A549 (cell line): ENCODE data around the gene DYRK3. TPM values are rescaled to one million over a fixed set of nuclear protein-coding genes. Genes with fewer than 3 reads are reported as not detected.

Source experiments
- ATAC-seq, 2 experiments: fragments of 200-7000 bp in 1 of 2; fragments of >200 bp in 1 of 2; cut with Nextera tagmentation in 1 of 2; cut with Tn5 transposase in 1 of 2; 3 replicates each; pipeline versions ENCODE4 v1.8.0 to v1.9.1; 2018 to 2020; ENCODE audit warnings: mild to moderate bottlenecking in 1 of 2, moderate library complexity in 1 of 2
- CTCF ChIA-PET: fragments of 300-600 bp; sonication (Branson Sonifier 250); formaldehyde crosslinking; extraction: SDS; loops from one replicate; lab custom pipeline; 2021; ENCODE audit warnings: antibody characterized with exemption, inconsistent platforms; lab: Yijun Ruan, JAX
- POLR2A ChIA-PET: fragments of 350-600 bp; formaldehyde crosslinking; extraction: SDS; loops from one replicate; lab custom pipeline; 2021; ENCODE audit warnings: antibody characterized with exemption, inconsistent platforms; lab: Yijun Ruan, JAX
- DNase-seq, 2 experiments: peaks; one replicate each; pipeline versions ENCODE4 v3.0.0 to v3.0.0-alpha.2; 2011 to 2016; ENCODE audit warnings: low read depth in 1 of 2, low spot score in 1 of 2
- FAIRE-seq: peaks from 2 replicates; lab custom pipeline; 2011; peaks lifted over from hg19 to GRCh38; lab: Jason Lieb, UNC
- H3K27ac ChIP-seq, 2 experiments: fragments of >200 bp; sonication (Bioruptor Twin); formaldehyde crosslinking; 3 replicates each; pipeline ENCODE4 v1.5.1; 2016 to 2017
- H3K4me1 ChIP-seq: fragments of >200 bp; sonication (Bioruptor Twin); formaldehyde crosslinking; 3 replicates; pipeline ENCODE4 v1.6.1; 2016
- H3K4me2 ChIP-seq: fragments of >200 bp; sonication (Bioruptor Twin); formaldehyde crosslinking; 3 replicates; pipeline ENCODE4 v1.6.1; 2016
- H3K4me3 ChIP-seq: fragments of >200 bp; sonication (Bioruptor Twin); formaldehyde crosslinking; 3 replicates; pipeline ENCODE4 v1.5.1; 2016
- H3K9me3 ChIP-seq: fragments of >200 bp; sonication (Bioruptor Twin); formaldehyde crosslinking; 3 replicates; pipeline ENCODE4 v1.6.1; 2016
- ATOH8 ChIP-seq: fragments of 250-450 bp; sonication (Bioruptor Pico); IDR thresholded peaks from 2 replicates; pipeline ENCODE4 v1.5.0; 2020; ENCODE audit warnings: low read depth, mild to moderate bottlenecking, moderate library complexity
- BHLHE40 ChIP-seq: IDR thresholded peaks from 2 replicates; pipeline ENCODE4 v1.6.1; 2012; ENCODE audit warnings: low read depth, low read length, inconsistent platforms
- CEBPB ChIP-seq, 2 experiments: fragments of >200 bp in 1 of 2; sonication (Bioruptor Twin) in 1 of 2; formaldehyde crosslinking in 1 of 2; IDR thresholded peaks; 2 replicates each; pipeline ENCODE4 v1.6.1; 2012 to 2016
- CHD2 ChIP-seq: fragments of 150-350 bp; IDR thresholded peaks from 2 replicates; pipeline ENCODE4 v1.6.1; 2014; ENCODE audit warnings: low read length; ENCODE audit not compliant: partially characterized antibody
- ELK1 ChIP-seq: fragments of 150-350 bp; IDR thresholded peaks from 2 replicates; pipeline ENCODE4 v1.6.1; 2014; ENCODE audit warnings: low read depth, mild to moderate bottlenecking, low read length
- ESRRA ChIP-seq: fragments of 150-350 bp; IDR thresholded peaks from 2 replicates; pipeline ENCODE4 v1.6.1; 2014; ENCODE audit warnings: mild to moderate bottlenecking, low read length, borderline replicate concordance
- FOSB ChIP-seq: fragments of 250-450 bp; sonication (Bioruptor Pico); IDR thresholded peaks from 2 replicates; pipeline ENCODE4 v1.5.0; 2020; ENCODE audit warnings: mild to moderate bottlenecking, moderate library complexity
- FOSL2 ChIP-seq, 2 experiments: fragments of 450-650 bp in 1 of 2; fragments of >200 bp in 1 of 2; sonication (Bioruptor Twin) in 1 of 2; formaldehyde crosslinking; IDR thresholded peaks; 2 replicates each; pipeline versions ENCODE4 v1.5.0 to v1.6.1; 2016 to 2020; ENCODE audit warnings: mild to moderate bottlenecking in 1 of 2, moderate library complexity in 1 of 2
- HES2 ChIP-seq: fragments of >200 bp; sonication (Bioruptor Twin); formaldehyde crosslinking; IDR thresholded peaks from 2 replicates; pipeline ENCODE4 v1.6.1; 2016
- HEYL ChIP-seq: fragments of 250-450 bp; sonication (Bioruptor Pico); IDR thresholded peaks from 2 replicates; pipeline ENCODE4 v1.8.0; 2021; ENCODE audit warnings: mild to moderate bottlenecking, moderate library complexity
- HOXA7 ChIP-seq: fragments of 250-450 bp; sonication (Bioruptor Pico); IDR thresholded peaks from 2 replicates; pipeline ENCODE4 v1.5.0; 2020; ENCODE audit warnings: mild to moderate bottlenecking, moderate library complexity
- HOXB5 ChIP-seq: fragments of 250-450 bp; sonication (Bioruptor Pico); IDR thresholded peaks from 2 replicates; pipeline ENCODE4 v1.5.0; 2020; ENCODE audit warnings: mild to moderate bottlenecking, moderate library complexity
- KDM1A ChIP-seq: fragments of 200-600 bp; sonication (generic); IDR thresholded peaks from 2 replicates; pipeline ENCODE4 v1.6.1; 2016; ENCODE audit warnings: low read depth, mild to moderate bottlenecking
- KDM5A ChIP-seq: fragments of 200-600 bp; sonication (generic); IDR thresholded peaks from 2 replicates; pipeline ENCODE4 v1.6.1; 2016; ENCODE audit warnings: antibody characterized with exemption, mild to moderate bottlenecking
- MYC ChIP-seq: IDR thresholded peaks from 2 replicates; pipeline ENCODE4 v1.6.1; 2012; ENCODE audit warnings: mild to moderate bottlenecking, inconsistent platforms, low read length, improper control_type of control experiment, borderline replicate concordance
- NFE2L2 ChIP-seq: fragments of 150-350 bp; conservative IDR thresholded peaks from 2 replicates; pipeline ENCODE4 v1.6.1; 2014; ENCODE audit warnings: low read length
- PHF8 ChIP-seq: fragments of 200-600 bp; sonication (generic); IDR thresholded peaks from 2 replicates; pipeline ENCODE4 v1.6.1; 2016; ENCODE audit warnings: low read depth, mild to moderate bottlenecking, antibody characterized with exemption, moderate library complexity, borderline replicate concordance
- POLR2AphosphoS2 ChIP-seq: conservative IDR thresholded peaks from 2 replicates; pipeline ENCODE4 v1.6.1; 2012; ENCODE audit warnings: low read length, improper control_type of control experiment, inconsistent platforms
- RARB ChIP-seq: fragments of 250-450 bp; sonication (Bioruptor Pico); IDR thresholded peaks from 2 replicates; pipeline ENCODE4 v1.8.0; 2021; ENCODE audit warnings: mild to moderate bottlenecking, moderate library complexity
- RCOR1 ChIP-seq: fragments of 150-350 bp; IDR thresholded peaks from 2 replicates; pipeline ENCODE4 v1.6.1; 2014; ENCODE audit warnings: antibody characterized with exemption, low read length, low read depth
- RFX5 ChIP-seq: fragments of 450-650 bp; IDR thresholded peaks from 2 replicates; pipeline ENCODE4 v1.7.1; 2014; ENCODE audit warnings: antibody characterized with exemption, mild to moderate bottlenecking, moderate library complexity
- RNF2 ChIP-seq: fragments of 200-600 bp; sonication (generic); IDR thresholded peaks from 2 replicates; pipeline ENCODE4 v1.6.1; 2016; ENCODE audit warnings: low read depth, mild to moderate bottlenecking, antibody characterized with exemption, moderate library complexity, borderline replicate concordance
- SMC3 ChIP-seq: fragments of >200 bp; sonication (Bioruptor Twin); formaldehyde crosslinking; IDR thresholded peaks from 3 replicates; pipeline ENCODE4 v1.6.1; 2018; ENCODE audit warnings: inconsistent platforms
- ZNF302 ChIP-seq: fragments of 250-450 bp; sonication (Bioruptor Pico); IDR thresholded peaks from 2 replicates; pipeline ENCODE4 v1.9.0; 2021; ENCODE audit warnings: inconsistent platforms, mild to moderate bottlenecking, moderate library complexity
- ZSCAN20 ChIP-seq: fragments of 250-450 bp; sonication (Bioruptor Pico); IDR thresholded peaks from 2 replicates; pipeline ENCODE4 v1.8.0; 2022; ENCODE audit warnings: mild to moderate bottlenecking, moderate library complexity
- WGBS: methylation state at CpG from one replicate; pipeline ENCODE4 v1.1.6; 2017; ENCODE audit errors: missing lambda C conversion rate; 5-methylcytosine and 5-hydroxymethylcytosine counted together
- polyA plus RNA-seq, 4 experiments: library from polyadenylated mRNA; depleted of rRNA in 3 of 4; stranded (reverse); fragments of >200 nt; fragmentation: RNase III in 1 of 4; extraction: RNeasy Plus Mini Kit Qiagen cat#74134 plus additional on column Dnase treatment in 1 of 4; gene quantifications; 2 replicates in 3 of 4; 3 replicates in 1 of 4; pipeline ENCODE4 v1.2.3, GENCODE V29; 2011 to 2017

Gene DYRK3
- polyA plus RNA-seq, 2 of the 4 experiments (the other 2 are of a cell fraction) = 7.3 to 8.7 TPM

- DNase-seq (no peak), ATAC-seq (no peak), FAIRE-seq (no peak)
- ChIA-PET POLR2A (interaction anchor here (0.7 kb wide), 1 partner anchor 40 kb away, joined by 5 read pairs; no protein-coding TSS in a partner anchor), CTCF (interaction anchor here (1.0 to 19.9 kb wide), 12 partner anchors 8 to 315 kb away, joined by 3 to 452 read pairs (median 8); partner anchors contain the start of genes DYRK3 and EIF2D)
- no peaks in the 10 kb centered on the region for H3K9me3 ChIP-seq
- no peak overlapping the region for H3K4me2 ChIP-seq
- 73% methylated on average over 5 of the region's 5 CpGs for WGBS
- peaks cover 10% of the 10 kb centered on the region for H3K4me1 ChIP-seq
- no peak overlapping the region for H3K27ac ChIP-seq
- no peak for TF ChIP-seq HES2
- TF ChIP-seq HOXB5 (CRISPR knock-in tag) = no peak
- no peak for TF ChIP-seq KDM5A
- TF ChIP-seq CHD2 = no peak
- TF ChIP-seq KDM1A = no peak
- no peak for TF ChIP-seq MYC
- TF ChIP-seq PHF8 = no peak
- TF ChIP-seq SMC3 = no peak
- TF ChIP-seq NFE2L2 = no peak
- no peak for TF ChIP-seq BHLHE40
- TF ChIP-seq RFX5 = no peak
- no peak for TF ChIP-seq CEBPB (IDR thresholded peaks at IDR 0.05)
- no peak for TF ChIP-seq FOSB (CRISPR knock-in tag)
- TF ChIP-seq ESRRA = no peak
- no peak for TF ChIP-seq RNF2
- no peak for TF ChIP-seq POLR2AphosphoS2
- no peak for TF ChIP-seq ZSCAN20 (CRISPR knock-in tag)
- TF ChIP-seq RCOR1 = no peak
- H3K4me3 ChIP-seq = no peak overlapping the region
Measured at GRCh38 chr1:206666954-206667665, 31.8 kb downstream of the DYRK3 start.

- DNase-seq = no peak
- CTCF ChIA-PET = interaction anchor here (1.0 to 19.9 kb wide), 7 partner anchors 13 to 314 kb away, joined by 3 to 452 read pairs (median 8); partner anchors contain the start of genes DYRK3 and EIF2D
- H3K27ac ChIP-seq = no peak overlapping the region
Measured at GRCh38 chr1:206668351-206668750, 33.0 kb downstream of the DYRK3 start.

More at GRCh38 chr1:206668351-206668750, 33.0 kb downstream of the DYRK3 start:
- TF ChIP-seq HES2 = no peak
- TF ChIP-seq RNF2 = no peak
- no peak for TF ChIP-seq RFX5
- TF ChIP-seq ZNF302 = no peak
- no peak for TF ChIP-seq FOSL2 (IDR thresholded peaks at IDR 0.05)
- TF ChIP-seq FOSL2 (CRISPR knock-in tag; IDR thresholded peaks at IDR 0.05) = no peak
- TF ChIP-seq MYC = no peak
- TF ChIP-seq CEBPB (IDR thresholded peaks at IDR 0.05) = no peak
- no peak for TF ChIP-seq ATOH8
- TF ChIP-seq HOXA7 (CRISPR knock-in tag) = no peak
- TF ChIP-seq ELK1 = no peak
- no peak for TF ChIP-seq HEYL (CRISPR knock-in tag)
- no peak for TF ChIP-seq RARB (CRISPR knock-in tag)
- WGBS = 39% methylated on average over 2 of the region's 2 CpGs
- ATAC-seq (no peak), FAIRE-seq (no peak)
- peaks cover 19% of the 10 kb centered on the region for H3K4me1 ChIP-seq
- POLR2A ChIA-PET = no interaction called here
- no peaks in the 10 kb centered on the region for H3K9me3 ChIP-seq
- H3K4me3 ChIP-seq = no peak overlapping the region
- no peak overlapping the region for H3K4me2 ChIP-seq
